ENCODE data around the gene ZNF630.

- TF ChIP-seq, protein P1, sequence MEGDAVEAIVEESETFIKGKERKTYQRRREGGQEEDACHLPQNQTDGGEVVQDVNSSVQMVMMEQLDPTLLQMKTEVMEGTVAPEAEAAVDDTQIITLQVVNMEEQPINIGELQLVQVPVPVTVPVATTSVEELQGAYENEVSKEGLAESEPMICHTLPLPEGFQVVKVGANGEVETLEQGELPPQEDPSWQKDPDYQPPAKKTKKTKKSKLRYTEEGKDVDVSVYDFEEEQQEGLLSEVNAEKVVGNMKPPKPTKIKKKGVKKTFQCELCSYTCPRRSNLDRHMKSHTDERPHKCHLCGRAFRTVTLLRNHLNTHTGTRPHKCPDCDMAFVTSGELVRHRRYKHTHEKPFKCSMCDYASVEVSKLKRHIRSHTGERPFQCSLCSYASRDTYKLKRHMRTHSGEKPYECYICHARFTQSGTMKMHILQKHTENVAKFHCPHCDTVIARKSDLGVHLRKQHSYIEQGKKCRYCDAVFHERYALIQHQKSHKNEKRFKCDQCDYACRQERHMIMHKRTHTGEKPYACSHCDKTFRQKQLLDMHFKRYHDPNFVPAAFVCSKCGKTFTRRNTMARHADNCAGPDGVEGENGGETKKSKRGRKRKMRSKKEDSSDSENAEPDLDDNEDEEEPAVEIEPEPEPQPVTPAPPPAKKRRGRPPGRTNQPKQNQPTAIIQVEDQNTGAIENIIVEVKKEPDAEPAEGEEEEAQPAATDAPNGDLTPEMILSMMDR (IDR thresholded peaks at IDR 0.05), result no peak
- no peak for TF ChIP-seq ZFX (IDR thresholded peaks at IDR 0.05; ENCODE audit: borderline replicate concordance)
Measured at GRCh38 chrX:48090123-48090522, 18.7 kb upstream of the ZNF630 start.
